ENCODE results near the gene PSEN2. TPM values are rescaled to one million over a fixed set of nuclear protein-coding genes. Genes with fewer than 3 reads are reported as not detected.

The PSEN2 gene
- total RNA-seq, 1 donor, result 13.1 TPM

GRCh38 chr1:226891346-226891745 is 20.9 kb downstream of the PSEN2 start:
- no peak for DNase-seq (ENCODE audit: low read depth)
- TF ChIP-seq, protein P1, sequence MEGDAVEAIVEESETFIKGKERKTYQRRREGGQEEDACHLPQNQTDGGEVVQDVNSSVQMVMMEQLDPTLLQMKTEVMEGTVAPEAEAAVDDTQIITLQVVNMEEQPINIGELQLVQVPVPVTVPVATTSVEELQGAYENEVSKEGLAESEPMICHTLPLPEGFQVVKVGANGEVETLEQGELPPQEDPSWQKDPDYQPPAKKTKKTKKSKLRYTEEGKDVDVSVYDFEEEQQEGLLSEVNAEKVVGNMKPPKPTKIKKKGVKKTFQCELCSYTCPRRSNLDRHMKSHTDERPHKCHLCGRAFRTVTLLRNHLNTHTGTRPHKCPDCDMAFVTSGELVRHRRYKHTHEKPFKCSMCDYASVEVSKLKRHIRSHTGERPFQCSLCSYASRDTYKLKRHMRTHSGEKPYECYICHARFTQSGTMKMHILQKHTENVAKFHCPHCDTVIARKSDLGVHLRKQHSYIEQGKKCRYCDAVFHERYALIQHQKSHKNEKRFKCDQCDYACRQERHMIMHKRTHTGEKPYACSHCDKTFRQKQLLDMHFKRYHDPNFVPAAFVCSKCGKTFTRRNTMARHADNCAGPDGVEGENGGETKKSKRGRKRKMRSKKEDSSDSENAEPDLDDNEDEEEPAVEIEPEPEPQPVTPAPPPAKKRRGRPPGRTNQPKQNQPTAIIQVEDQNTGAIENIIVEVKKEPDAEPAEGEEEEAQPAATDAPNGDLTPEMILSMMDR (IDR thresholded peaks at IDR 0.05; ENCODE audit: insufficient read depth, low read length), result no peak
- no peak overlapping the region for H3K4me3 ChIP-seq (ENCODE audit: low read depth, low read length)

DNA sequence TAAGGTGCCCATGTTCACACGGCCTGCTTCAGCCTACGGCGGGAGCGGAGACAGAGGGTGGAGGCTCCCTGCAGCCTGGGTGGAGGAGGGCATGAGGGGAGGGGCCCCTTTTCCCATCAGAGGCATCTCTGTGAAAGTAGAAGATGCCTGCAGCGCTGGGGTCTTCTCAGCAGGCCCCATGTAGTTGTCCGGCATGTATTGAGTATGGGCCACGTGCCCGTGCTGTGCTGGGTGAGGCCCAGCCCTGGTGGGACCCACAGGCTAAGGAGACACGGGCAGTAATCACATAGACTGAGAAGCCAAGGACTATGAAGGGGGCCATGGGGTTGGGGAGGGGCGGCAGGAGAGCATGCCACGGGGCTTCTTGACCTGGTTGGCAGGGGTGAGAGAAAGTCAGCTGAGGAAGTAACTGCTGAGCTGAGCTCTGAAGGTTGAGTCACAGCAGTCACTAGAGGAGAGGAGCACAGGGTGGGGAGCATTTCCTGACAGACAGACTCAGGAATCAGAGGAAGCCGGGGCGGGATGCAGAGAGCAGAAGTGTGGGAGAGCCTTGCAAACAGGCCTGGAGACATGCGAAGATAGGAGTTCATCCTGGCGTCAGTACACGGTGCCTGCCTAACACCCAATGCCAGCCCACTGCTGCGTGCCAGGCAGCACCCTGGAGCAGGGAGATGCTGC is 21.6 kb downstream of the PSEN2 start:
- no peak for DNase-seq (ENCODE audit: low read depth)
- H3K4me3 ChIP-seq (ENCODE audit: low read depth, low read length), result no peak overlapping the region
- TF ChIP-seq, protein P1 (IDR thresholded peaks at IDR 0.05; ENCODE audit: insufficient read depth, low read length), result no peak

DNA sequence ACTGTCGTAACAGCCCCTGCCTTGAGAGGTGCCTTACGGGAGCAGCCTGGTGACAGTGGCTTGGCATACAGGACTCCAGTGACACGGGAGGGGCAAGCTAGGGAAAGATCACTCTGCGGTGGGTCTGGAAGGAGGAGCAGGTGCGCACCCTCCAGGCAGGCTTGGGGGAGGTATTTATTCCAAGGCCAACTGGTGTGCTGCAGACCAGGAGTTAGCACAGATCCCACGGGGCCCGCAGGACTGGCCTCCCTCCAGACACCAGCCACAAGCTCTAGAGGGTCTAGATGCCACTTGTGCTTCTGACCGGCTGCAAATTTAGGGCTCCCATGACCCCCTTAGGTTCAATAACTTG is 22.1 kb downstream of the PSEN2 start:
- no peak overlapping the region for H3K4me3 ChIP-seq (ENCODE audit: low read depth, low read length)
- TF ChIP-seq, protein P1 (IDR thresholded peaks at IDR 0.05; ENCODE audit: insufficient read depth, low read length), result no peak
- DNase-seq (ENCODE audit: low read depth), result no peak

GRCh38 chr1:226893936-226894335 is 23.5 kb downstream of the PSEN2 start:
- no peak overlapping the region for H3K4me3 ChIP-seq (ENCODE audit: low read depth, low read length)
- DNase-seq (ENCODE audit: low read depth), result no peak
- TF ChIP-seq, protein P1 (IDR thresholded peaks at IDR 0.05; ENCODE audit: insufficient read depth, low read length), result no peak

- no peak for DNase-seq (ENCODE audit: low read depth)
- no peak overlapping the region for H3K4me3 ChIP-seq (ENCODE audit: low read depth, low read length)
- TF ChIP-seq, protein P1 (IDR thresholded peaks at IDR 0.05; ENCODE audit: insufficient read depth, low read length), result no peak
These were observed 24.4 kb downstream of the PSEN2 start for GRCh38 chr1:226894826-226895225.

GRCh38 chr1:226895644-226896043 is 25.2 kb downstream of the PSEN2 start:
- DNase-seq (ENCODE audit: low read depth), result no peak
- no peak overlapping the region for H3K4me3 ChIP-seq (ENCODE audit: low read depth, low read length)
- TF ChIP-seq, protein P1 (IDR thresholded peaks at IDR 0.05; ENCODE audit: insufficient read depth, low read length), result no peak

DNA sequence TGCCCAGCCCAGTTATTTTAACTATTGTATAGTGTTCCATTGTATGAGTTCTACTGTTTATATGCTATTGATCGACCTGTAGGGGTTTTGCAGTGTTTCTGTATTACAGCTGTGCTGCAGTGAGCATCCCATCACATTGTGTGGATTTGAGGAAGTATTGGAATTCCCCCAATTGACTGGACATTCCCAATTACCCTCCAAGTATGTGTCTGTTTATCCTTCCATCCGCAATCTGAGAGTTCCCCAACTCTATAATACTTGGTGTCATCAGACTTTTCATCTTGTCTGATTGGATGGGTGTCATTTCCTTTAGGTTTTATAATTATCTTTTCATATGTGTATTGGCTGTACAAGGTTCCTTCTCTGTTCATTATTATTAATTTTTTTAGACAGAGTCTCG is 27.8 kb downstream of the PSEN2 start:
- H3K4me3 ChIP-seq (ENCODE audit: low read depth, low read length), result no peak overlapping the region
- TF ChIP-seq, protein P1 (IDR thresholded peaks at IDR 0.05; ENCODE audit: insufficient read depth, low read length), result no peak
- no peak for DNase-seq (ENCODE audit: low read depth)
